ENCODE results near the gene BUD13. TPM values are rescaled to one million over a fixed set of nuclear protein-coding genes. Genes with fewer than 3 reads are reported as not detected.
A peak's percentile ranks its signal among the peaks of the same experiment; 100 is the strongest.

Gene BUD13
- total and polyA plus RNA-seq, 9 of the 15 experiments (the other 6 are each of a cell fraction or from before 2014, with no cell fraction given): 9.5 to 34.1 (median 27.1) TPM

DNA sequence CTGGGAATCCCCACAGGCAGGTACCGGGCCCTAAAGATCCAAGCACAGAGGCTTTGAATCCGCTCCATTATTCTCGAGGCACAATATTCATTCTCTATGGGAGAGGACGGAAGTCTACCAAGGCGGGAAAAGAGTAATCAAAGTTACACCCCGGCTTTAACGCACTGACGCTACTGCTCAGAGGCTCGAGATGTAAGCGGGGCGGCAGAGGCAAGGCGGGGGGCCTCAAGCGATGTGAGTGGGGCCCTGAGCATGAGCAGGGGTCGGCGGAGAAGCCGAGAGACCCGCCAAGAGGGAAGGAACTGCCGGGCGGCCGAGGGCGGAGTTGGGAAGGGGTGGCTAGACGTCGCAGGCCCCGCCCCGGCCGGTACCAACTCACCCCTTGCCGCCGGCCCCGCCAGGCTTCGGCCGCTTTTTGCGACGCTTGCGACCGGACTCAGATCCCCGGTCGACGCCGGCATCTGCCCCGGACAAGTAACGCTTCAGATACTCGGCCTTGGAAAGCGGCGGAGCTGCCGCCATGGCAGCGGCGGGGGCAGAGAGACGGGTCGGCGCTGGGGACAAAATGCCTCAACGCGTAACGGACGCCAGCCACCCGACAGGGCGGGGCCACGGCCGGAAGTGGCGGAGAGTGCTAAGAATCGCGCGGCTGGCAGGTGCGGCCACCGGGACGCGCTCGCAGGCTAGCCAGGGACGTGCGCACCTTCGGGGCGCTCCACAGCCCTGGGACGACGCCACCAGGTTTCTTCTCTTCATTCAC is at the start of gene BUD13 (continued):
- TF ChIP-seq RREB1 (CRISPR knock-in tag; IDR thresholded peaks at IDR 0.05): no peak
- TF ChIP-seq DNMT1 (IDR thresholded peaks at IDR 0.05): no peak
- TF ChIP-seq ZNF212 (CRISPR knock-in tag; IDR thresholded peaks at IDR 0.05): no peak
- no peak for TF ChIP-seq CEBPB (tag; IDR thresholded peaks at IDR 0.05)
- no peak for TF ChIP-seq SMARCE1 (IDR thresholded peaks at IDR 0.05)
- no peak for TF ChIP-seq SMAD1 (IDR thresholded peaks at IDR 0.05; ENCODE audit: low read depth, low read length, partially characterized antibody)
- TF ChIP-seq PTBP1 (IDR thresholded peaks at IDR 0.05; ENCODE audit: low read depth, low read length): no peak
- TF ChIP-seq TAF15 (IDR thresholded peaks at IDR 0.05; ENCODE audit: low read depth, low read length): no peak
- no peak for TF ChIP-seq PURB (CRISPR knock-in tag; IDR thresholded peaks at IDR 0.05; ENCODE audit: low read depth)
- no peak for TF ChIP-seq ZNF354B (CRISPR knock-in tag; IDR thresholded peaks at IDR 0.05)
- TF ChIP-seq ZNF551 (CRISPR knock-in tag; IDR thresholded peaks at IDR 0.05): no peak
- TF ChIP-seq NCOR1 (IDR thresholded peaks at IDR 0.05): peak; percentile 48
- TF ChIP-seq GABPB1 (CRISPR knock-in tag; IDR thresholded peaks at IDR 0.05): peak; percentile 91
- no peak for TF ChIP-seq MCM7 (IDR thresholded peaks at IDR 0.05)
- TF ChIP-seq HMG20A (CRISPR knock-in tag; conservative IDR thresholded peaks at IDR 0.05): no peak
- no peak; the same call in 1 of the 2 replicates for TF ChIP-seq E2F3 (CRISPR knock-in tag; IDR thresholded peaks at IDR 0.05)
- TF ChIP-seq, protein P1, sequence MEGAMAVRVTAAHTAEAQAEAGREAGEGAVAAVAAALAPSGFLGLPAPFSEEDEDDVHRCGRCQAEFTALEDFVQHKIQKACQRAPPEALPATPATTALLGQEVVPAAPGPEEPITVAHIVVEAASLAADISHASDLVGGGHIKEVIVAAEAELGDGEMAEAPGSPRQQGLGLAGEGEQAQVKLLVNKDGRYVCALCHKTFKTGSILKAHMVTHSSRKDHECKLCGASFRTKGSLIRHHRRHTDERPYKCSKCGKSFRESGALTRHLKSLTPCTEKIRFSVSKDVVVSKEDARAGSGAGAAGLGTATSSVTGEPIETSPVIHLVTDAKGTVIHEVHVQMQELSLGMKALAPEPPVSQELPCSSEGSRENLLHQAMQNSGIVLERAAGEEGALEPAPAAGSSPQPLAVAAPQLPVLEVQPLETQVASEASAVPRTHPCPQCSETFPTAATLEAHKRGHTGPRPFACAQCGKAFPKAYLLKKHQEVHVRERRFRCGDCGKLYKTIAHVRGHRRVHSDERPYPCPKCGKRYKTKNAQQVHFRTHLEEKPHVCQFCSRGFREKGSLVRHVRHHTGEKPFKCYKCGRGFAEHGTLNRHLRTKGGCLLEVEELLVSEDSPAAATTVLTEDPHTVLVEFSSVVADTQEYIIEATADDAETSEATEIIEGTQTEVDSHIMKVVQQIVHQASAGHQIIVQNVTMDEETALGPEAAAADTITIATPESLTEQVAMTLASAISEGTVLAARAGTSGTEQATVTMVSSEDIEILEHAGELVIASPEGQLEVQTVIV (CRISPR knock-in tag; IDR thresholded peaks at IDR 0.05; ENCODE audit: borderline replicate concordance): no peak
- TF ChIP-seq ARID1B (IDR thresholded peaks at IDR 0.05): 0 out of 2 replicates have a peak, but pooled peaks have one; percentile 13
